ENCODE results near the gene NOP14.

DNA sequence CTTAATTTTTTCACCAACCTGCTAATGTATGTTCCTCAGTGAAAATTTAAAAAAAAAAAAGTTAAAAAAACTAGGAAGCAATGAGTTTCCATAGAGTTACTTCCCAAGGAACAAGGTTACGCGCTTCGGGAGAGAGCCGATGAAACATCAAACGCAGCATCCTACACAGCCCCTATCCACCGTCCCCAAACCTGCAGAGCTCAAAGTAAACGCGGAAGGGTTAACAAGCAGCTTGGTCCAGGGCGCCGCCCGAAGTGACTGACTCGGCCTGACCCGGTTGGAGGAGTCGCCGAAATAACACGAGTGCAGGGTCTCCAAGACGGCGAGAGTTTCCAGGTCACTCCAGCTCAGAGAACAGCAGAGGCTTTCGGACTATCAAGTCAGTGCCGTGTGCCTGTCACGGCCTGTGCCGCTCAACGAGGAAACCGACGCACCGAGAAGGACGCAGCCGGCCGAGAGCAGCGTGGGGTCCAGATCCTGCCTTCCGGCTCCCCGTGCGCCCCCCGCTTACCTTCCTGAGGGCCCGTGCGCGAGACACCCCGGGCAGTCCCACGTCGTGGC, 512 bp downstream of the NOP14 start:
- TF ChIP-seq, protein P1, sequence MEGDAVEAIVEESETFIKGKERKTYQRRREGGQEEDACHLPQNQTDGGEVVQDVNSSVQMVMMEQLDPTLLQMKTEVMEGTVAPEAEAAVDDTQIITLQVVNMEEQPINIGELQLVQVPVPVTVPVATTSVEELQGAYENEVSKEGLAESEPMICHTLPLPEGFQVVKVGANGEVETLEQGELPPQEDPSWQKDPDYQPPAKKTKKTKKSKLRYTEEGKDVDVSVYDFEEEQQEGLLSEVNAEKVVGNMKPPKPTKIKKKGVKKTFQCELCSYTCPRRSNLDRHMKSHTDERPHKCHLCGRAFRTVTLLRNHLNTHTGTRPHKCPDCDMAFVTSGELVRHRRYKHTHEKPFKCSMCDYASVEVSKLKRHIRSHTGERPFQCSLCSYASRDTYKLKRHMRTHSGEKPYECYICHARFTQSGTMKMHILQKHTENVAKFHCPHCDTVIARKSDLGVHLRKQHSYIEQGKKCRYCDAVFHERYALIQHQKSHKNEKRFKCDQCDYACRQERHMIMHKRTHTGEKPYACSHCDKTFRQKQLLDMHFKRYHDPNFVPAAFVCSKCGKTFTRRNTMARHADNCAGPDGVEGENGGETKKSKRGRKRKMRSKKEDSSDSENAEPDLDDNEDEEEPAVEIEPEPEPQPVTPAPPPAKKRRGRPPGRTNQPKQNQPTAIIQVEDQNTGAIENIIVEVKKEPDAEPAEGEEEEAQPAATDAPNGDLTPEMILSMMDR (IDR thresholded peaks at IDR 0.05) = no peak
- TF ChIP-seq POLR2AphosphoS5 (IDR thresholded peaks at IDR 0.05) (no peak), POLR2A (IDR thresholded peaks at IDR 0.05) (no peak)

All from transverse colon (tissue), 4 donors.